Measurements from ENCODE around the gene RPL22.

DNA sequence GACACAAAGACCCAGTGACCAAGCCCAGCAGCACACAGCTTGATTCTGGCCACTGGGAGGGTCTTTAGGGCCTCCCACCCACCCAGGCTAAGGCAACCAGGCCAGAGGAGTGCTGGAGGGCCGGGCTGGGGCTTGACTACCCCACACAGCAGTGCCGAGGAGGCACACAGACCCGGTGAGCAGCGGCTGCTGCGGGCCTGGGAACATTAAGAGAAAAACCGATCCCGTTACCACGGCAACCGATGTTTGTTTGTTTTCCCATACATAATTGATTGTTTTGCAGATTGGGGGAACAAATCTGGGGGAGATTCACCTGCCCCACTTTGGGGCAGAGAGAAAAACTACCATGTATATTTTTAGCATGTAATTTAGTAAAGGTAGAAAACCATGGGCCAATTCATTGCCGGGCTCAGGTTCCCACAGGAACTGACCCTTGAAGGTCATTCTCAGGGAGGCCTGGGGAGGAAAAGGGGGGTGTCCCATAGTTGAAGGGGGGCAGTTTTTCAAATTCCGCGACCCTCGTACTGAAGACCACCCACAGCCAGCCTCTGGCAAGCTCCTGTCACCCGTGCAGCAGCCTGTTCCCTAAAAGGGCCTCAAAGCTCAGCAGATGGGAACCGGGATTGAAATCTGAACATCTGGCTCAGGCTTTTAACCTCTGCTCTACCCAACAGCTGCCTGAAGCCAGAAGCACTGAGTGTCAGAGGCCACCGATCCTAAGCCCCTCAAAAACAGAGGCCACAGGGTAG, 54.6 kb downstream of the RPL22 start:
- TF ChIP-seq, protein P1, sequence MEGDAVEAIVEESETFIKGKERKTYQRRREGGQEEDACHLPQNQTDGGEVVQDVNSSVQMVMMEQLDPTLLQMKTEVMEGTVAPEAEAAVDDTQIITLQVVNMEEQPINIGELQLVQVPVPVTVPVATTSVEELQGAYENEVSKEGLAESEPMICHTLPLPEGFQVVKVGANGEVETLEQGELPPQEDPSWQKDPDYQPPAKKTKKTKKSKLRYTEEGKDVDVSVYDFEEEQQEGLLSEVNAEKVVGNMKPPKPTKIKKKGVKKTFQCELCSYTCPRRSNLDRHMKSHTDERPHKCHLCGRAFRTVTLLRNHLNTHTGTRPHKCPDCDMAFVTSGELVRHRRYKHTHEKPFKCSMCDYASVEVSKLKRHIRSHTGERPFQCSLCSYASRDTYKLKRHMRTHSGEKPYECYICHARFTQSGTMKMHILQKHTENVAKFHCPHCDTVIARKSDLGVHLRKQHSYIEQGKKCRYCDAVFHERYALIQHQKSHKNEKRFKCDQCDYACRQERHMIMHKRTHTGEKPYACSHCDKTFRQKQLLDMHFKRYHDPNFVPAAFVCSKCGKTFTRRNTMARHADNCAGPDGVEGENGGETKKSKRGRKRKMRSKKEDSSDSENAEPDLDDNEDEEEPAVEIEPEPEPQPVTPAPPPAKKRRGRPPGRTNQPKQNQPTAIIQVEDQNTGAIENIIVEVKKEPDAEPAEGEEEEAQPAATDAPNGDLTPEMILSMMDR (IDR thresholded peaks at IDR 0.05), result no peak
- no peak for TF ChIP-seq POLR2A (IDR thresholded peaks at IDR 0.05)

Data from prostate gland (tissue), 2 donors.